DOHH2 (cell line): ENCODE measurements around the gene PRDM16.

Source experiments
- CTCF ChIP-seq: fragments of 200-600 bp; sonication (generic); IDR thresholded peaks from one replicate; pipeline ENCODE4 v1.5.1; 2014; ENCODE audit warnings: antibody characterized with exemption, mild to moderate bottlenecking, low read depth, low read length; ENCODE audit not compliant: poor library complexity, severe bottlenecking
- EZH2phosphoT487 ChIP-seq: fragments of 200-600 bp; sonication (generic); IDR thresholded peaks from 2 replicates; pipeline ENCODE4 v1.6.1; 2017; ENCODE audit warnings: borderline replicate concordance, mild to moderate bottlenecking, antibody characterized with exemption, low read length, moderate library complexity, mixed read lengths

GRCh38 chr1:3380469-3380868 lies 311.5 kb downstream of the PRDM16 start:
- TF ChIP-seq CTCF (no peak), EZH2phosphoT487 (no peak)
